ENCODE measurements around the gene PRR5.

PRR5 gene

DNA sequence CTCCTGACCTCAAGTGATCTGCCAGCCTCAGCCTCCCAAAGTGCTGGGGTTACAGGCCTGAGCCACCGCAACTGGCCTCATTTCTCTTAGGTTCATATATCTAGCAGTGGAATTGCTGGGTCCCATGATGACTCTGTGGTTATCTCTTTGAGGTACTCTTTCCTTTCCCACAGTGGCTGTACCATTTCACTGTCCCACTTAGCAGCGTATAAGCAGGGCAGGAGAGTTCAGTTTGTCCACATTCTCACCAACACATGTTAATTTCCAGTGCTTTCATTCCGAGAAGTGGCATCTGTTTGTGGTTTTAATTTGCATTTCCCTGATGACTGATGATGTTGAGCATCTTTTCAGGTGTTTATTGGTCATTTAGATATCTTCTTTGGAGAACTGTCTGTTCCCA is 16.4 kb downstream of the PRR5 start:
- H3K36me3 ChIP-seq (ENCODE audit: control insufficient read depth, insufficient read depth, low read length), result no peaks in the 10 kb centered on the region
- H3K27me3 ChIP-seq (ENCODE audit: control insufficient read depth, insufficient read depth, low read length), result no peaks in the 10 kb centered on the region
- H3K27ac ChIP-seq, result no peak overlapping the region
- no peak overlapping the region for H3K4me2 ChIP-seq (ENCODE audit: low read length)
- no peaks in the 10 kb centered on the region for H3K9me3 ChIP-seq (ENCODE audit: control insufficient read depth, low read length)
- no peak overlapping the region for H3K4me3 ChIP-seq (ENCODE audit: low read depth, low read length)
- H3K79me2 ChIP-seq, result no peaks in the 10 kb centered on the region
- H3K4me1 ChIP-seq, result no peaks in the 10 kb centered on the region
- no peak overlapping the region for H2AFZ ChIP-seq
- no peak overlapping the region for H3K9ac ChIP-seq
- TF ChIP-seq, protein P1, sequence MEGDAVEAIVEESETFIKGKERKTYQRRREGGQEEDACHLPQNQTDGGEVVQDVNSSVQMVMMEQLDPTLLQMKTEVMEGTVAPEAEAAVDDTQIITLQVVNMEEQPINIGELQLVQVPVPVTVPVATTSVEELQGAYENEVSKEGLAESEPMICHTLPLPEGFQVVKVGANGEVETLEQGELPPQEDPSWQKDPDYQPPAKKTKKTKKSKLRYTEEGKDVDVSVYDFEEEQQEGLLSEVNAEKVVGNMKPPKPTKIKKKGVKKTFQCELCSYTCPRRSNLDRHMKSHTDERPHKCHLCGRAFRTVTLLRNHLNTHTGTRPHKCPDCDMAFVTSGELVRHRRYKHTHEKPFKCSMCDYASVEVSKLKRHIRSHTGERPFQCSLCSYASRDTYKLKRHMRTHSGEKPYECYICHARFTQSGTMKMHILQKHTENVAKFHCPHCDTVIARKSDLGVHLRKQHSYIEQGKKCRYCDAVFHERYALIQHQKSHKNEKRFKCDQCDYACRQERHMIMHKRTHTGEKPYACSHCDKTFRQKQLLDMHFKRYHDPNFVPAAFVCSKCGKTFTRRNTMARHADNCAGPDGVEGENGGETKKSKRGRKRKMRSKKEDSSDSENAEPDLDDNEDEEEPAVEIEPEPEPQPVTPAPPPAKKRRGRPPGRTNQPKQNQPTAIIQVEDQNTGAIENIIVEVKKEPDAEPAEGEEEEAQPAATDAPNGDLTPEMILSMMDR (IDR thresholded peaks at IDR 0.05), result no peak

DNA sequence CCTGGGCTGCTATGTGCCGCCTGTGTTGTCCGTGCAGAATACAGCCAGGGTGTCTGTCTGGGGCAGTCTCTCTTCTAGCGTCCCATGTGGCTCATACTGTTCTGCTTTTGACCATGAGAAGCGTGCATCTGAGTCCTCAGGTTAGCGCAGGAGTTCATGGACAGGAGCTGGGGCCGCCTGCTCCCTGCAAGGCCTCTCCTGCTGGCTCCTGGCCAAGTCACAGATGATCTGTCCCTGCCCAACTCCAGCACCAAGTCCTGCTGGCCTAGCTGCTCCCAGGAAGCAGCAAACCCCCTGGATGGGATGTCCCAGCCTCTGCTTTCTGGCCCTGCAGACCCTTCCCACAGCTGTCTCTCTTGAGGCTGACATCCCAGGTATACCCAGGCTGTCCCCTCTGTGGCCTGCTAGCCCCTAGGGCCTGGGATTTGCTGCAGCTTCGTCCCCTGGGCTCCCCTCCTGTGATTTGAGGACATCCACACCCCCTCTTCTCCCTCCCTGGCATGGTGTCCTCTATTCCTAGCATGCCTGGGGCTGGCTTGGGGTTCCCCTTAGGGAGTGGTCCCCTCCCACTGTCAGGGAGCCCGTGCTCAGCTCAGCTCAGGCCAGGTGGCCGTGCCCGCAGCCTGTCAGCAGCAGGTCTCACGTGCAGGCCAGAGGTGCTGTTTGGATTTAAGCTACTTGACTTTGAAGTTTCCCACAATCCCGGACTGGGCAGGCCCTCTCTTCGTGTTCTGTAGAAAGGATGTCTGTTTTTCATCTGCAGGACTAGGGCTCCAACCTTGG is 17.8 kb downstream of the PRR5 start:
- no peak overlapping the region for H3K9ac ChIP-seq
- no peaks in the 10 kb centered on the region for H3K79me2 ChIP-seq
- no peak overlapping the region for H3K27ac ChIP-seq
- no peaks in the 10 kb centered on the region for H3K27me3 ChIP-seq (ENCODE audit: control insufficient read depth, insufficient read depth, low read length)
- no peak overlapping the region for H3K4me3 ChIP-seq (ENCODE audit: low read depth, low read length)
- no peak overlapping the region for H2AFZ ChIP-seq
- no peak overlapping the region for H3K4me2 ChIP-seq (ENCODE audit: low read length)
- no peaks in the 10 kb centered on the region for H3K36me3 ChIP-seq (ENCODE audit: control insufficient read depth, insufficient read depth, low read length)
- H3K4me1 ChIP-seq, result no peaks in the 10 kb centered on the region
- no peaks in the 10 kb centered on the region for H3K9me3 ChIP-seq (ENCODE audit: control insufficient read depth, low read length)
- TF ChIP-seq, protein P1 (IDR thresholded peaks at IDR 0.05), result no peak

DNA sequence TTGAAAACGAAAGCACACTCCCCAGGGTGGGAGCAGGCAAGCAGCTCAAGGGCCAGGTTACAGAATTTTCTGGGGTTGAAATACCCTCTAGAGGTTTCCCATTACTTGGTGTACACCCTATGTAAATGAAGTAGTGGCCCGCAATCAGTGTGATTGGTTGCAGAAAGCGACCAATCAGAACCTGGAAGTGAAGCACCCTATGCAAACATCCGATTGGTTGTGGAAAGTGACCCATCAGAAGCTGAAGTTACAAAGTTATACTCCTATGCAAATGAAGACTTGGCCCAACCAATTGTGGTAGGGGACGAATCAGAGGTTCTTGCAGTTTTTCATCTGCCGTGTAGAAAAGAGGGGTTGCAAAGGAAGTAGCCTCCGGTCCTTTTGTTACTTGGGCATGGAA is 19.2 kb downstream of the PRR5 start:
- Histone ChIP-seq H3K9me3 (ENCODE audit: control insufficient read depth, low read length) (no peaks in the 10 kb centered on the region), H3K79me2 (no peaks in the 10 kb centered on the region), H3K4me2 (ENCODE audit: low read length) (no peak overlapping the region), H3K4me3 (ENCODE audit: low read depth, low read length) (no peak overlapping the region), H2AFZ (no peak overlapping the region), H3K36me3 (ENCODE audit: control insufficient read depth, insufficient read depth, low read length) (no peaks in the 10 kb centered on the region), H3K27me3 (ENCODE audit: control insufficient read depth, insufficient read depth, low read length) (no peaks in the 10 kb centered on the region), H3K4me1 (no peaks in the 10 kb centered on the region), H3K9ac (no peak overlapping the region), H3K27ac (no peak overlapping the region)
- TF ChIP-seq, protein P1 (IDR thresholded peaks at IDR 0.05), result no peak

DNA sequence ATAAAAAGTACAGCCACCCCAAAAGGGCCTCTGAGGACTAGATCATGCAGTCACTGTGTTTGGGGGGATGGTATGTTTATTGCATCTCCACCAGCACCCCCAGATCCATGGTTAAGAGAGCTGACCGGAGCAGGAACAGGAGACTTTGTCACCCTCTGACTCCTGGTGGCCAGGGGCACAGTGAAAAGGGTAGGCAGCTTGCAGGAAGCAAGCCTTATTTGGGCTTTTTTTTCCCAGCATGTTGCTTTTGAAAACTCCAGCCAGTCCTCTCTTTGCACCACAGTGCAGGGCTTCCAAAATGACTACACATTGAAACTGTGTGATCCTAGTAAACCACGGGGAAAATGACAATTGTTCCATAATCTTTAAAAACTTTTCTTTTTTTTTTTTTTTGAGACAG is 20.6 kb downstream of the PRR5 start:
- Histone ChIP-seq H3K4me3 (ENCODE audit: low read depth, low read length) (no peak overlapping the region), H2AFZ (no peak overlapping the region), H3K9ac (no peak overlapping the region), H3K4me2 (ENCODE audit: low read length) (no peak overlapping the region), H3K27me3 (ENCODE audit: control insufficient read depth, insufficient read depth, low read length) (no peaks in the 10 kb centered on the region), H3K27ac (no peak overlapping the region), H3K36me3 (ENCODE audit: control insufficient read depth, insufficient read depth, low read length) (no peaks in the 10 kb centered on the region), H3K4me1 (no peaks in the 10 kb centered on the region), H3K9me3 (ENCODE audit: control insufficient read depth, low read length) (no peaks in the 10 kb centered on the region), H3K79me2 (no peaks in the 10 kb centered on the region)
- TF ChIP-seq, protein P1 (IDR thresholded peaks at IDR 0.05), result no peak

DNA sequence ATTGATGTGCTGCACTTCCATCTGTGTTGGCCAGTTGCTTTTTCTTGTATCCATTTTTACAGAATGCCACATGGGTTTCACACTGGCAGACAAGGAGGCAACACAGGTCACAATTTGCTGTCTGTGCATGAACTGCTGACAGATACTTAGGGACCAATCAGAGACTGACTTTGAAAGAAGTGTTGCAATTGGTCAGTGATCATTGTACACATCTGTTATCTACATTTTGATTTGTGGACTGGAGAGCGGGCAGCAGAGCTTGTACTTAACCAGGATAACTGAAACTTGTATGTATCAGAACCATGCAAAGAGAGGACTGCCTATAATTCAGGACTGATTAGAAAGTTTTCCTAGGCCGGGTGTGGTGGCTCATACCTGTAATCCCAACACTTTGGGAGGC is 21.8 kb downstream of the PRR5 start:
- H3K4me3 ChIP-seq (ENCODE audit: low read depth, low read length), result no peak overlapping the region
- no peak overlapping the region for H3K9ac ChIP-seq
- no peaks in the 10 kb centered on the region for H3K79me2 ChIP-seq
- no peak overlapping the region for H2AFZ ChIP-seq
- no peaks in the 10 kb centered on the region for H3K27me3 ChIP-seq (ENCODE audit: control insufficient read depth, insufficient read depth, low read length)
- H3K9me3 ChIP-seq (ENCODE audit: control insufficient read depth, low read length), result no peaks in the 10 kb centered on the region
- H3K27ac ChIP-seq, result no peak overlapping the region
- TF ChIP-seq, protein P1 (IDR thresholded peaks at IDR 0.05), result no peak
- H3K4me2 ChIP-seq (ENCODE audit: low read length), result no peak overlapping the region
- H3K36me3 ChIP-seq (ENCODE audit: control insufficient read depth, insufficient read depth, low read length), result no peaks in the 10 kb centered on the region
- no peaks in the 10 kb centered on the region for H3K4me1 ChIP-seq
